Measurements from ENCODE around the gene ASB4.
"Not testable (repeated sequence)": the region's sequence is repeated elsewhere in the genome, so short reads cannot be mapped to it uniquely, and the experiment has no call there.

ASB4 gene

GRCh38 chr7:95479992-95480624 is 5.6 kb upstream of the ASB4 start:
- DNase-seq, result no peak

GRCh38 chr7:95481271-95482165 is 4.2 kb upstream of the ASB4 start:
- no peak for DNase-seq

GRCh38 chr7:95482424-95482823 is 3.3 kb upstream of the ASB4 start:
- no peak for DNase-seq

- no peak for DNase-seq
These were observed 4.6 kb downstream of the ASB4 start for GRCh38 chr7:95490231-95490762.

GRCh38 chr7:95491201-95491600 is 5.5 kb downstream of the ASB4 start:
- DNase-seq, result no peak

GRCh38 chr7:95491634-95492314 is 6.0 kb downstream of the ASB4 start:
- no peak for DNase-seq

- DNase-seq, result no peak
These were observed 7.5 kb downstream of the ASB4 start for GRCh38 chr7:95493247-95493646.

GRCh38 chr7:95493844-95494243 is 8.1 kb downstream of the ASB4 start:
- DNase-seq, result no peak

GRCh38 chr7:95501261-95501832 is 15.6 kb downstream of the ASB4 start:
- no peak for DNase-seq

GRCh38 chr7:95502403-95502802 is 16.7 kb downstream of the ASB4 start:
- no peak for DNase-seq

GRCh38 chr7:95503271-95504131 is 17.8 kb downstream of the ASB4 start:
- DNase-seq, result no peak

- not testable (repeated sequence) for DNase-seq
These were observed 18.4 kb downstream of the ASB4 start for GRCh38 chr7:95504132-95504588.

GRCh38 chr7:95508780-95509179 is 23.0 kb downstream of the ASB4 start:
- no peak for DNase-seq

GRCh38 chr7:95509199-95509598 is 23.5 kb downstream of the ASB4 start:
- peak; percentile 14 for DNase-seq

- DNase-seq, result peak; percentile 49
These were observed 26.0 kb downstream of the ASB4 start for GRCh38 chr7:95511716-95512260.

- no peak for DNase-seq
These were observed 31.7 kb downstream of the ASB4 start for GRCh38 chr7:95517458-95517857.

- no peak for DNase-seq
These were observed 32.1 kb downstream of the ASB4 start for GRCh38 chr7:95517870-95518269.

GRCh38 chr7:95520136-95520535 is 34.4 kb downstream of the ASB4 start:
- no peak for DNase-seq

GRCh38 chr7:95525503-95525902 is 39.8 kb downstream of the ASB4 start:
- no peak for DNase-seq

- no peak for DNase-seq
These were observed 40.5 kb downstream of the ASB4 start for GRCh38 chr7:95526128-95526738.

All from CD4-positive, alpha-beta T cell treated with Interleukin-12 subunit alpha and Interleukin-12 subunit beta, for 1 hour (primary cell).